ENCODE results near the gene ZNF865. TPM values are rescaled to one million over a fixed set of nuclear protein-coding genes. Genes with fewer than 3 reads are reported as not detected.

Gene ZNF865
- total RNA-seq, 1 donor from 2014 or later, result 5.6 TPM

GRCh38 chr19:55642153-55643002, 36.9 kb downstream of the ZNF865 start:
- DNase-seq (ENCODE audit: low read depth), result no peak
- Histone ChIP-seq H3K4me3 (ENCODE audit: low read depth, low read length) (peak overlapping the region; percentile 68), H3K27me3 (ENCODE audit: control insufficient read depth, insufficient read depth, low read length) (no peaks in the 10 kb centered on the region), H3K36me3 (ENCODE audit: control insufficient read depth, insufficient read depth, low read length) (peaks cover 4% of the 10 kb centered on the region)
- TF ChIP-seq CTCF (IDR thresholded peaks at IDR 0.05; ENCODE audit: insufficient read depth, low read length, poor library complexity, severe bottlenecking), result no peak

- H3K27me3 ChIP-seq (ENCODE audit: control insufficient read depth, insufficient read depth, low read length), result no peaks in the 10 kb centered on the region
- no peak for TF ChIP-seq CTCF (IDR thresholded peaks at IDR 0.05; ENCODE audit: insufficient read depth, low read length, poor library complexity, severe bottlenecking)
- no peak for DNase-seq (ENCODE audit: low read depth)
Measured at GRCh38 chr19:55643003-55643886, 37.8 kb downstream of the ZNF865 start, which contains the start of gene ZNF581. TSS of gene ZNF581 (plus strand) at chr19:55643649. CDS start at chr19:55644572, 923 bp downstream.

GRCh38 chr19:55643887-55644176, 38.4 kb downstream of the ZNF865 start:
- TF ChIP-seq CTCF (IDR thresholded peaks at IDR 0.05; ENCODE audit: insufficient read depth, low read length, poor library complexity, severe bottlenecking), result no peak
- H3K36me3 ChIP-seq (ENCODE audit: control insufficient read depth, insufficient read depth, low read length), result peaks cover 4% of the 10 kb centered on the region

More at GRCh38 chr19:55643003-55643886, 37.8 kb downstream of the ZNF865 start, which contains the start of gene ZNF581:
- H3K36me3 ChIP-seq (ENCODE audit: control insufficient read depth, insufficient read depth, low read length), result peaks cover 4% of the 10 kb centered on the region
- H3K4me3 ChIP-seq (ENCODE audit: low read depth, low read length), result peak within 1 kb of the TSS; percentile 68

GRCh38 chr19:55644191-55644833, 38.9 kb downstream of the ZNF865 start:
- DNase-seq (ENCODE audit: low read depth), result no peak
- H3K4me3 ChIP-seq (ENCODE audit: low read depth, low read length), result peak overlapping the region; percentile 68

More at GRCh38 chr19:55643887-55644176, 38.4 kb downstream of the ZNF865 start:
- Histone ChIP-seq H3K27me3 (ENCODE audit: control insufficient read depth, insufficient read depth, low read length) (no peaks in the 10 kb centered on the region), H3K4me3 (ENCODE audit: low read depth, low read length) (peak overlapping the region; percentile 68)
- no peak for DNase-seq (ENCODE audit: low read depth)

More at GRCh38 chr19:55644191-55644833, 38.9 kb downstream of the ZNF865 start:
- H3K36me3 ChIP-seq (ENCODE audit: control insufficient read depth, insufficient read depth, low read length), result peaks cover 4% of the 10 kb centered on the region
- no peak for TF ChIP-seq CTCF (IDR thresholded peaks at IDR 0.05; ENCODE audit: insufficient read depth, low read length, poor library complexity, severe bottlenecking)
- no peaks in the 10 kb centered on the region for H3K27me3 ChIP-seq (ENCODE audit: control insufficient read depth, insufficient read depth, low read length)

Data from kidney epithelial cell (primary cell).